Hypothalamus (tissue), 51 donors: Measurements from ENCODE around the gene ULK4.
"Not testable (repeated sequence)": the region's sequence is repeated elsewhere in the genome, so short reads cannot be mapped to it uniquely, and the experiment has no call there.

Source experiments
- DNase-seq, 51 donors: peaks; one replicate each; lab custom pipeline; 2025; lab: John Stamatoyannopoulos, UW

ULK4 gene

GRCh38 chr3:41286305-41286704 lies 675.6 kb downstream of the ULK4 start:
- no peak for DNase-seq

GRCh38 chr3:41284934-41285333 lies 677.0 kb downstream of the ULK4 start:
- not testable (repeated sequence) for DNase-seq

- no peak for DNase-seq
These were observed 684.0 kb downstream of the ULK4 start for GRCh38 chr3:41277790-41278465.

- no peak for DNase-seq
These were observed 685.7 kb downstream of the ULK4 start for GRCh38 chr3:41276191-41276590.

DNA sequence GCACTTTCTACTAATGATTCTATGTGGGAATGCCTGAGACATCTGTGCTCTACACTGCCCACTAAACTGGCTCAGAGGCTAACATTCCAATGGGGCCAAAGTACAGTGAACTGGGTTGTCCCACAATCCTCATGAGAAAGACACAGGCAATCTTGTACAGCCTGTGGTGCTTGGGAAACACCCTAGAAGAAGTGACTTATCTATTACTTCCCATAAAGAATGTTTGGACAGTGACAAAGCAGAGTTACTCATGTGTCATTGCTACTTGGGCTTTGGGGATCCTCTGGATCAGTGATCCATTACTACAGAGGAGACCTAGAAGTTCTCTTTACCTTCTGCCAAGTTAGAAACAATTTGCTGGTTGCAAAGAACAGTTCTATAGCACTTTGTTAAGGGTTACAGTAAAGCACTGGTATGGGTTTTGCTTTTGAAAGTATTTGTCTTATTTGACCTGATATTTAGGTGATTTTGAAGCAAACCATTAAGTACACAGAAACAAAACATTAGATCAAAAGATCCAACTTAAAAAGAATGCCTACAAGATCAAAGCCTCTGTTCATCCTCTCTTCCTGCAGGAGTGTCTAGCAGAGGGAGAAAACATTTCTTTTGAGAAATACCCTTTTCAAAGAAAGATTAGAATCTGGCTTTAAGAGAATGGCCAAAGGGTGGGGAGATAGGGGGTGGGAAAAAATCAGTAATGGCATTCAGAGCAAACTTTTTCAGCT lies 686.8 kb downstream of the ULK4 start:
- no peak for DNase-seq

- no peak for DNase-seq
These were observed 689.2 kb downstream of the ULK4 start for GRCh38 chr3:41272667-41273066.

- DNase-seq: no peak
These were observed 693.8 kb downstream of the ULK4 start for GRCh38 chr3:41267975-41268640.

- DNase-seq: no peak
These were observed 696.1 kb downstream of the ULK4 start for GRCh38 chr3:41265823-41266273.

GRCh38 chr3:41265011-41265545 lies 696.8 kb downstream of the ULK4 start:
- DNase-seq: no peak

GRCh38 chr3:41260063-41260450 lies 701.8 kb downstream of the ULK4 start:
- DNase-seq: no peak

GRCh38 chr3:41259449-41260062 lies 702.3 kb downstream of the ULK4 start:
- DNase-seq: no peak

GRCh38 chr3:41258239-41258800 lies 703.6 kb downstream of the ULK4 start:
- no peak for DNase-seq

DNA sequence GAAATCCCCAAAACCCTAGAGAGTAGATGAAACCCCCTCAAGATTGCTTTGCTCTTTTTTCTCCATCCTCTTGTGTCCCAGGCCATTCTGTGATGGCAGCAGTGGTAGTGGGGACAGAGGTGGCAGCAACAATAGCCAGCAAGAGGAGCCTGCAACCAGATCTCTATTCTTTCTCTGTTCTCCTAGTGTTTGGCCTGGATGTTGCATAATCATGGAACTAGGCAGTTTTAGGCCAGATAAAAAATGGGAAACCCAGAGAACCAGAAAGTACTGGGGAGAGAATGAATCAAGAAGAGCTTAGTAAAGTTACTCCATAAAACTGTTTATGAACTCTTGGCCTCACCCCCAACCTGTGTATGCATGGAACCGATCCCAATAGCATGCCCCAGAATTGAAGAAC lies 710.3 kb downstream of the ULK4 start:
- no peak for DNase-seq

DNA sequence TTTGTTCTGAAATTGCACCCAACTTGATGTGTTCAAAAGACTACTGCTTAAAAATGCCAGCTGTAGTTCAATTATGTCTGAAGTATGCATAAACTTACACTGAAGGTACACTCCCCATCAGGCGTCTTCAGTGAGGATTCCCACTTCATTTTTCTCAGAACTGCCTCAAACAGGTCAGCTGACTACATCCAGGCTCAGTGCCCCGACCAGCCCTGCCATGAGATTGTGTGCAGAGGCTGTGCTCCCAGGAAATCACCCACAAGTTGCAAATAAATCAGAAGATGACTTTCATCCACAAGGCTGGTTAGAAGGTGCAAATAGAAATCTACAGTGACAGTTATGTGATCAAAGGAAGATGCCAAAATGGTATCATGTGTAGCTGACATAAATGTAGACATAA lies 711.1 kb downstream of the ULK4 start:
- DNase-seq: no peak

DNA sequence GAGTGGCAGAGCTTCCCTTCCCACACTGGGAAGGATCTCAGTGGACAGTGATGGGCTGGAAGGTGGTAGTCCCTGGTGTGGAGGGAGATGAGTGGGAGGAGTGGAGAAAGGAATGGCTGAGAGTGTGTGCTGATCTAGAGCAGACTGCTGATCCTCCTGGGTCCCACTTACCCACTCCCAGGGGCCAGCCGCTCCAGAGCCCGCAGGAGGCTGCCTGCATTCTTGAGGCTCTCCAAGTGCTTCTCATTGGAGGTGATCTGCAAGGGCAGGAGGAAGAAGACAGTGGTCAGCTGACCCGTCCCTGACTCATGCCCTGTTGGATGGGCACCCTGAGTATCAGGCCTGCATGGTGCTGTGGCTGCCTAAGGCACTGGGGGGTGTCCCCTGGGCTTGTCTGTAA lies 712.6 kb downstream of the ULK4 start:
- no peak for DNase-seq

DNA sequence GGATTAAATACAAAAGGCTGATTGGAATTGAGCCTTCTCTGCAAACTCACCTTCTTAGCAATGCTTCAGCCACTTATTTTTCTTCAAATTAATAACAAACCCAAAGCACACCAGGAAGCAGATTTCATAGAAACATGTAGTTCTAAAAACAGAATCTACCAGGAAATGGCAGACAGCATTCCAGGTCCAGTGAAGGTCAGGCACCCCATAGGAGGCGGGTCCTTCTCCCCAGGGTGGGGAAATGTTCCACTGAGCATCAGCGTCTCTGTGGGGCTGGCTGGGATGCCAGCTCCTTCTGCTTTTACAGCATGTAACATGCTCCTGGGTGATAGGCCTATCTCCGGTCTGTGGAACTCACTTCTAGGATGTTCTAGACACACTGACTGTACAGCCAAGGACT lies 713.4 kb downstream of the ULK4 start:
- DNase-seq: no peak

- DNase-seq: peak in 6 of 51 donors; percentile 3 to 14 (median 13)
These were observed 714.6 kb downstream of the ULK4 start for GRCh38 chr3:41247055-41248004.

- DNase-seq: no peak
These were observed 717.1 kb downstream of the ULK4 start for GRCh38 chr3:41244620-41245336.

GRCh38 chr3:41243183-41243582 lies 718.7 kb downstream of the ULK4 start:
- no peak for DNase-seq
